Skeletal muscle tissue (tissue), 4 donors: Measurements from ENCODE around the gene ZMYND19. TPM values are rescaled to one million over a fixed set of nuclear protein-coding genes. Genes with fewer than 3 reads are reported as not detected.

Experiments
- H3K27ac ChIP-seq: one replicate; pipeline ENCODE4 v1.7.0; 2013; ENCODE audit warnings: mild to moderate bottlenecking, low read depth, low read length, inconsistent platforms
- H3K27me3 ChIP-seq, 3 donors: one replicate each; pipeline ENCODE4 v1.7.0; 2013; ENCODE audit warnings: low read length in 3 of 3; ENCODE audit not compliant: control insufficient read depth in 3 of 3, insufficient read depth in 3 of 3
- H3K36me3 ChIP-seq, 3 donors: one replicate each; pipeline ENCODE4 v1.7.0; 2013; ENCODE audit warnings: low read length in 3 of 3; ENCODE audit not compliant: control insufficient read depth in 3 of 3, insufficient read depth in 3 of 3
- H3K4me1 ChIP-seq, 3 donors: one replicate each; pipeline ENCODE4 v1.7.0; 2013; ENCODE audit warnings: low read length in 3 of 3, mild to moderate bottlenecking in 3 of 3; ENCODE audit not compliant: control insufficient read depth in 3 of 3, insufficient read depth in 3 of 3
- H3K4me3 ChIP-seq, 3 donors: one replicate each; pipeline ENCODE4 v1.7.0; 2013; ENCODE audit warnings: low read length in 3 of 3
- H3K9ac ChIP-seq, 3 donors: one replicate each; pipeline ENCODE4 v1.7.0; 2013; ENCODE audit warnings: low read length in 3 of 3, mild to moderate bottlenecking in 3 of 3, moderate library complexity in 2 of 3, low read depth in 1 of 3
- H3K9me3 ChIP-seq, 3 donors: one replicate each; pipeline ENCODE4 v1.7.0; 2013; ENCODE audit warnings: low read length in 3 of 3; ENCODE audit not compliant: control insufficient read depth in 3 of 3
- total RNA-seq: library from RNA; depleted of rRNA; stranded (reverse); fragments of >200 nt; gene quantifications from one replicate; pipeline ENCODE4 v1.2.3, GENCODE V29; 2014
- donor health status: Osteomylitis.

ZMYND19 gene
- total RNA-seq, 1 donor from 2014 or later: 13.0 TPM

GRCh38 chr9:137614631-137615386, 24.5 kb upstream of the ZMYND19 start:
- no peak overlapping the region for H3K9ac ChIP-seq
- no peaks in the 10 kb centered on the region for H3K27me3 ChIP-seq
- peaks cover 18 to 29% (median 22%) of the 10 kb centered on the region in 3 donors for H3K36me3 ChIP-seq
- H3K4me3 ChIP-seq: no peak overlapping the region
- no peaks in the 10 kb centered on the region for H3K9me3 ChIP-seq
- H3K27ac ChIP-seq: no peak overlapping the region
- peaks cover 20 to 46% (median 32%) of the 10 kb centered on the region in 3 donors for H3K4me1 ChIP-seq

- Histone ChIP-seq H3K27me3 (no peaks in the 10 kb centered on the region), H3K9ac (no peak overlapping the region), H3K27ac (no peak overlapping the region), H3K36me3 (peaks cover 18 to 29% (median 22%) of the 10 kb centered on the region in 3 donors), H3K4me3 (no peak overlapping the region), H3K9me3 (no peaks in the 10 kb centered on the region), H3K4me1 (peaks cover 15 to 40% (median 30%) of the 10 kb centered on the region in 3 donors)
These were observed 23.6 kb upstream of the ZMYND19 start for GRCh38 chr9:137613738-137614523.

- H3K36me3 ChIP-seq: peaks cover 22 to 29% (median 22%) of the 10 kb centered on the region in 3 donors
- no peak overlapping the region for H3K9ac ChIP-seq
- no peak overlapping the region for H3K27ac ChIP-seq
- H3K4me1 ChIP-seq: peaks cover 15 to 43% (median 28%) of the 10 kb centered on the region in 3 donors
- no peaks in the 10 kb centered on the region for H3K9me3 ChIP-seq
- H3K4me3 ChIP-seq: no peak overlapping the region
- H3K27me3 ChIP-seq: no peaks in the 10 kb centered on the region
These were observed 22.9 kb upstream of the ZMYND19 start for GRCh38 chr9:137613259-137613658.

GRCh38 chr9:137612741-137613142, 22.4 kb upstream of the ZMYND19 start:
- no peak overlapping the region for H3K4me3 ChIP-seq

GRCh38 chr9:137611623-137612609, 21.6 kb upstream of the ZMYND19 start:
- H3K9ac ChIP-seq: peak overlapping the region in 2 of 3 donors; percentile 40 to 57
- no peaks in the 10 kb centered on the region for H3K27me3 ChIP-seq
- H3K4me3 ChIP-seq: no peak overlapping the region
- H3K4me1 ChIP-seq: peaks cover 12 to 39% (median 24%) of the 10 kb centered on the region in 3 donors
- peaks cover 22 to 29% (median 22%) of the 10 kb centered on the region in 3 donors for H3K36me3 ChIP-seq
- H3K9me3 ChIP-seq: no peaks in the 10 kb centered on the region
- no peak overlapping the region for H3K27ac ChIP-seq

More at GRCh38 chr9:137612741-137613142, 22.4 kb upstream of the ZMYND19 start:
- H3K4me1 ChIP-seq: peaks cover 11 to 39% (median 23%) of the 10 kb centered on the region in 3 donors
- H3K9me3 ChIP-seq: no peaks in the 10 kb centered on the region
- H3K27ac ChIP-seq: no peak overlapping the region
- H3K27me3 ChIP-seq: no peaks in the 10 kb centered on the region
- H3K9ac ChIP-seq: no peak overlapping the region
- H3K36me3 ChIP-seq: peaks cover 22 to 29% (median 22%) of the 10 kb centered on the region in 3 donors

GRCh38 chr9:137610944-137611343, 20.6 kb upstream of the ZMYND19 start:
- no peaks in the 10 kb centered on the region for H3K9me3 ChIP-seq
- no peak overlapping the region for H3K4me3 ChIP-seq
- no peaks in the 10 kb centered on the region for H3K27me3 ChIP-seq
- peaks cover 20 to 42% (median 28%) of the 10 kb centered on the region in 3 donors for H3K4me1 ChIP-seq
- no peak overlapping the region for H3K27ac ChIP-seq
- H3K9ac ChIP-seq: peak overlapping the region in 1 of 3 donors; percentile 40
- peaks cover 16 to 22% (median 17%) of the 10 kb centered on the region in 3 donors for H3K36me3 ChIP-seq

- H3K27ac ChIP-seq: no peak overlapping the region
- no peaks in the 10 kb centered on the region for H3K27me3 ChIP-seq
- H3K4me1 ChIP-seq: peaks cover 20 to 41% (median 28%) of the 10 kb centered on the region in 3 donors
- no peaks in the 10 kb centered on the region for H3K9me3 ChIP-seq
- peaks cover 0 to 3% (median 0%) of the 10 kb centered on the region in 3 donors for H3K36me3 ChIP-seq
- H3K4me3 ChIP-seq: peak overlapping the region in 2 of 3 donors; percentile 76 to 79
- peak overlapping the region; percentile 54 to 87 (median 70) for H3K9ac ChIP-seq
These were observed 17.0 kb upstream of the ZMYND19 start for GRCh38 chr9:137607141-137607857.

GRCh38 chr9:137606734-137607138, 16.4 kb upstream of the ZMYND19 start:
- Histone ChIP-seq H3K4me3 (peak overlapping the region; percentile 59 to 79 (median 76)), H3K4me1 (peaks cover 15 to 35% (median 23%) of the 10 kb centered on the region in 3 donors)

More at GRCh38 chr9:137606734-137607138, 16.4 kb upstream of the ZMYND19 start:
- Histone ChIP-seq H3K27me3 (no peaks in the 10 kb centered on the region), H3K9me3 (no peaks in the 10 kb centered on the region), H3K9ac (peak overlapping the region; percentile 54 to 87 (median 70)), H3K27ac (no peak overlapping the region), H3K36me3 (peaks cover 0 to 3% (median 0%) of the 10 kb centered on the region in 3 donors)
